ENCODE results near the gene SNRPA.

SNRPA gene

DNA sequence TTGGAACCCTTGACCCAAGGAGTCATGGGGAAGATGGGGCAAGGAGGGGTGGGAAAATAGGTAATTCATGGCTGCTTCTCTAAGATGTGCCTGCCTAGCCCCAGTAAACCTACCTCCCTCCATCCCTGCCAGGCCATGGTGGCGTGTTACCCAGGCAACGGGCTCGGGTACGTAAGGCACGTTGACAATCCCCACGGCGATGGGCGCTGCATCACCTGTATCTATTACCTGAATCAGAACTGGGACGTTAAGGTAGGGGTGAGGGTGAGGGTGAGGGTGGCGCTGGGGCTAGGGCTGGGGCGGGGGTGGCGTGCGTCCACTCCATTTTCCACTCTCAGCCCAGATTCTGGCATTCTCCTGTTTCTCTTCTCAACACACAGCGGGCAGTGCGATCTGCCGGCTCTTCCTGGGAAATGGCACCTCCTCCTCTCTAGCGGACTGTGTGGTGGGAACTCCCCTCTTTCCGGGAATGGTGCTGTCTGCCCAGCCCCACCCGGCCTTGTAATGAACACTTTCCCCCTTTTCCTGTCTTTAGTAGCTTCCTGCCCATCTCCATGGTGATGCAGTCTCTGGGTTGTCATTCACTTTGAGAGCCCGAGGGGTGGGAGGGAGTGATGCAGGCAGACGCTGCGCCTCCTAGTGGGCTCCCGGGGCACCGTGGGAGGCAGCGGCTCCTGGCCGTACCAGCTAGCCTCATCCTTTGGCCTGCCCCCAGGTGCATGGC is 55.6 kb downstream of the SNRPA start:
- DNase-seq (ENCODE audit: low read depth in 2 of 2): peak; percentile 97 to 98
- TF ChIP-seq, protein P1, sequence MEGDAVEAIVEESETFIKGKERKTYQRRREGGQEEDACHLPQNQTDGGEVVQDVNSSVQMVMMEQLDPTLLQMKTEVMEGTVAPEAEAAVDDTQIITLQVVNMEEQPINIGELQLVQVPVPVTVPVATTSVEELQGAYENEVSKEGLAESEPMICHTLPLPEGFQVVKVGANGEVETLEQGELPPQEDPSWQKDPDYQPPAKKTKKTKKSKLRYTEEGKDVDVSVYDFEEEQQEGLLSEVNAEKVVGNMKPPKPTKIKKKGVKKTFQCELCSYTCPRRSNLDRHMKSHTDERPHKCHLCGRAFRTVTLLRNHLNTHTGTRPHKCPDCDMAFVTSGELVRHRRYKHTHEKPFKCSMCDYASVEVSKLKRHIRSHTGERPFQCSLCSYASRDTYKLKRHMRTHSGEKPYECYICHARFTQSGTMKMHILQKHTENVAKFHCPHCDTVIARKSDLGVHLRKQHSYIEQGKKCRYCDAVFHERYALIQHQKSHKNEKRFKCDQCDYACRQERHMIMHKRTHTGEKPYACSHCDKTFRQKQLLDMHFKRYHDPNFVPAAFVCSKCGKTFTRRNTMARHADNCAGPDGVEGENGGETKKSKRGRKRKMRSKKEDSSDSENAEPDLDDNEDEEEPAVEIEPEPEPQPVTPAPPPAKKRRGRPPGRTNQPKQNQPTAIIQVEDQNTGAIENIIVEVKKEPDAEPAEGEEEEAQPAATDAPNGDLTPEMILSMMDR (IDR thresholded peaks at IDR 0.05; ENCODE audit: low read depth, low read length): peak; percentile 94
- peak overlapping the region in 1 of 2 donors; percentile 19 for H3K4me3 ChIP-seq (replicated peaks in 1 of 2; ENCODE audit: low read depth in 2 of 2, low read length in 2 of 2)

DNA sequence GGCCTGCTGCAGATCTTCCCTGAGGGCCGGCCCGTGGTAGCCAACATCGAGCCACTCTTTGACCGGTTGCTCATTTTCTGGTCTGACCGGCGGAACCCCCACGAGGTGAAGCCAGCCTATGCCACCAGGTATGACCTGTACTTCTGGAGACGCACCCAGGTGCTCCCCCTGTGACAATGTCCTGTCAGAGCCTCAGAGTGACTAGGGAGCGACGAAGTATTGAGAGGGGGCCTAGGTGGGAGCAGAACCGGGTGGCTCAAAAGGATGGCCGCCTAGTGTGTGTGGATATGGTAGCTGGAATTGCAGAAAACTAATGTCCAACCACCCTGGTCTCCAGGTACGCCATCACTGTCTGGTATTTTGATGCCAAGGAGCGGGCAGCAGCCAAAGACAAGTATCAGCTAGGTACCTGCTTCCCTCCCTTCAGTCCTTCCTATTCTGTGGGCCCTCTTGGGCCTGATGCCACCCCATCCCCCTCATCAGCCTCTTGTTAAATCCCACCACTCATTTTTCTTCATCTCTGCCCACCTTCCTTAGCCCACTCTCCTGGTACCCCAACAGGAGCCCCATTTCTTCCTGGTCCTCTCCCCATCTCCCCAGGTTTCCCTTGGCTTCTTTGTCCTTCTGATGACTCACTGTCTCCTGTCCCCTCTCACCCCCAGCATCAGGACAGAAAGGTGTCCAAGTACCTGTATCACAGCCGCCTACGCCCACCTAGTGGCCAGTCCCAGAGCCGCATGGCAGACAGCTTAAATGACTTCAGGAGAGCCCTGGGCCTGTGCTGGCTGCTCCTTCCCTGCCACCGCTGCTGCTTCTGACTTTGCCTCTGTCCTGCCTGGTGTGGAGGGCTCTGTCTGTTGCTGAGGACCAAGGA is 56.4 kb downstream of the SNRPA start:
- no peak overlapping the region for H3K4me3 ChIP-seq (replicated peaks in 1 of 2; ENCODE audit: low read depth in 2 of 2, low read length in 2 of 2)
- DNase-seq (ENCODE audit: low read depth in 2 of 2): no peak
- TF ChIP-seq, protein P1 (IDR thresholded peaks at IDR 0.05; ENCODE audit: low read depth, low read length): peak; percentile 28

DNA sequence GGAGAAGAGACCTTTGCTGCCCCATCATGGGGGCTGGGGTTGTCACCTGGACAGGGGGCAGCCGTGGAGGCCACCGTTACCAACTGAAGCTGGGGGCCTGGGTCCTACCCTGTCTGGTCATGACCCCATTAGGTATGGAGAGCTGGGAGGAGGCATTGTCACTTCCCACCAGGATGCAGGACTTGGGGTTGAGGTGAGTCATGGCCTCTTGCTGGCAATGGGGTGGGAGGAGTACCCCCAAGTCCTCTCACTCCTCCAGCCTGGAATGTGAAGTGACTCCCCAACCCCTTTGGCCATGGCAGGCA is 57.0 kb downstream of the SNRPA start:
- TF ChIP-seq, protein P1 (IDR thresholded peaks at IDR 0.05; ENCODE audit: low read depth, low read length): no peak
- no peak overlapping the region for H3K4me3 ChIP-seq (replicated peaks in 1 of 2; ENCODE audit: low read depth in 2 of 2, low read length in 2 of 2)

DNA sequence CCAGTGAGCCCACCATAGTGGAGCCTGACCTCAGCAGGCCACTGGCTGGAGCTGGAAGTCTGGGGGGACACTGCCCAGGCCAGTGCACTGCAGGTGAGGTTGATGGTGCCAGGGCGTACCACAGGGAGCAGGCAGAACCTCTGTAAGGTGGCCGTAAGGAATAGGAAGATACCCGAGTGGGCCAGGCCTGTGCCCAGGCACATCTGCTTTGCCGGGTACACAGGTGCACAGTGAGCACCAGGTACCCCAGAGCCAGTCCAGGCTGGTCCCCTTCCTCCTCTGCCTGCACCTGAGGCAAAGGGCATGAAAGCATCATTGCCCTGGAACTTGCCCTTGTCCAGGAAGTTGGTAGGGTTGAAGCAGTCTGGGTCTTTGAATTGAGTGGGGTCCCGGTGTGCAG is 57.5 kb downstream of the SNRPA start:
- no peak overlapping the region for H3K4me3 ChIP-seq (replicated peaks in 1 of 2; ENCODE audit: low read depth in 2 of 2, low read length in 2 of 2)

More for the DNA sequence above, 57.0 kb downstream of the SNRPA start:
- no peak for DNase-seq (ENCODE audit: low read depth in 2 of 2)

DNA sequence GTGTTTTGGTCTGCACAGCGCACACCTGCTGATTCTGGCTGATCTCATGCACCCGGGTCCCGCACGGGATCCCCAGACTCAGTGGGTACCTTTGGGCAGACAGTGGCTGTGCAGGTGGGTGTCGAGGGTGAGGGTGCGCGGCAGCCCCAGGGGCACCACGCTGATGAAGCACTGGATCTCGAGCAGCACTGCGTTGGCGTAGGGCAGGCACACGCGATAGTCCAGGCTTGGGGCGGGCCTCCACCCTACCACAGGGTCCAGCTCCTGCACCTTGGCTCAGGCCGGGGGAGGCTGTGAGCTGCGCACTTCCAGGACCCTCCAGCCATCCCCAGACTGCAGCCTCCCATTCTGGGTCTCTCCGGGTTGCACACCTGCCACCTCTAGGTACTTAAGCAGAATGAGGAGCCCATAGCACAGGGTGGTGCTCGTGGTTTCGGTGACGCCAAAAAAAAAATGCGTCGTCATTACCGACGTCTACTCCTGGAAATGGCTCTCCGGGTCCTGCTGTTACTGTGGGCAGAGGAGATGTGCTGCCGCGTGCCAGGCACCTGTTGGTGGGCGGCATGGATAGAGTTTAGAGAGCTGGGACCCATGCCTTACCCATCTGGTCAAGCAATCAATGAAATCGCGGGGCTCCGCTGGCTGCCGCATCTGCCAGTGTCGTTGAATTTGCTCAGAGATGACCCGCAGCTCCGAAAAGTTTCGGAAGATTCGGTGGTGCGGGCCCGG is 58.5 kb downstream of the SNRPA start:
- no peak overlapping the region for H3K4me3 ChIP-seq (replicated peaks in 1 of 2; ENCODE audit: low read depth in 2 of 2, low read length in 2 of 2)
- TF ChIP-seq, protein P1 (IDR thresholded peaks at IDR 0.05; ENCODE audit: low read depth, low read length): no peak
- DNase-seq (ENCODE audit: low read depth in 2 of 2): no peak

More for the DNA sequence above, 57.5 kb downstream of the SNRPA start:
- DNase-seq (ENCODE audit: low read depth in 2 of 2): no peak
- TF ChIP-seq, protein P1 (IDR thresholded peaks at IDR 0.05; ENCODE audit: low read depth, low read length): no peak

DNA sequence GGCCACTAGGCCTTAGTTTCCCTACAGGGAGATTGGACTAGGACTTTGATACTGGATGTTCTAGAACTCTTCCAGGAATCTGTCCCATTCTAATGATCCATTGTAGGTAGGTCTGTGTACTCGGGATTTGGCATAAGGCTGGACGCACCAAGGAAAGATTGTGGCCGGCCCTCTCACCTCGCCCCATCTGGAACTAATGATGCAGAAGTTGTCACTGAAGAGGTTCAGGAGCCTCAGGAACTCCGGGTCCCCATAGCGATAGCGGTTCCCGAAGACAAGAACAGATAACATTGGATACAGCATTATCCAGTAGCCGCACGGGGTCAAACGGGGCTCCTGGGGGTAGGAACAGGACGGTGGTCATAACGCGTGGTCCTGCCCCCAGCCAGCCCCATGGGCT is 59.2 kb downstream of the SNRPA start:
- peak overlapping the region in 1 of 2 donors; percentile 3 for H3K4me3 ChIP-seq (replicated peaks in 1 of 2; ENCODE audit: low read depth in 2 of 2, low read length in 2 of 2)
- TF ChIP-seq, protein P1 (IDR thresholded peaks at IDR 0.05; ENCODE audit: low read depth, low read length): no peak
- DNase-seq (ENCODE audit: low read depth in 2 of 2): no peak

DNA sequence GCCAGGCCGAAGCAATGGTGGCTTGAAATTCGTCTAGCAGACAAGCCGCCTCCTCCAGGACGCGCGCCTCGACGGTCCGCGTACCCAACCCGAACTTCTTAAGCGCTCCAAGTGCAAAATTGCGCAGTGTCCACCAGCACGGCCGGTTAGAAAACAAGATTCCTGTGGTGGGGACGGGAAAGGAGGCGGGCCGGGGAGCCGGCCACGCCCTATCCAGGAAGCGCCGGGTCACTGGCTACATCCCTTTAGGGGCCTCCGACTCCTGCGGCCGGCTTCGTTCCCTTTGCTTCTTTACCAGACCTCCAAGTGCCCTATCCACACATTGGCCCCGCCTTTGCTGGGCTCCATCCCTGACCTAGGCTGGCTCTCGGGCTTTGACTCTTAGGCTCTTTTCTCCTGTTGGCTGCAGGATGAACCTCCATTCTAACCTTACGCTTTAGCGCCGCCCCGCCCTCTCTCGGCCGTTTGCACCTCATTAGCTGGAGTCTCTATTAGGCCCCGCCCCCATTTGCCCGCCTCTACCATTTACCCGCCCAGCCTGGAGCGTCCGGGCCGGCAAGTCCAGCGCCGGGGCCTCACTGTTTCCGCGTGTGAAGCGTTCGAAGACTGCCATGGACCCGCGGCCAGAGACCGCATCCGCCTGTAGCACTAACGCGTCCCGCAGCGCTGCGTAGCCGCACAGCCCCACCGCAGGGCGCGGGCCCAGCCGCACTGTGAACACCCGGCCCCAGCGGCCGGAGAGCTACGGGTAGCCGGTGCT is 59.8 kb downstream of the SNRPA start:
- H3K4me3 ChIP-seq (replicated peaks in 1 of 2; ENCODE audit: low read depth in 2 of 2, low read length in 2 of 2): peak overlapping the region; percentile 23 to 46
- DNase-seq (ENCODE audit: low read depth in 2 of 2): peak; percentile 87 to 92

Data from cardiac fibroblast (primary cell).